Testis (tissue), 3 donors: Measurements from ENCODE around the gene ATG5. TPM values are rescaled to one million over a fixed set of nuclear protein-coding genes. Genes with fewer than 3 reads are reported as not detected.

ENCODE experiments used
- DNase-seq: peaks from one replicate; pipeline ENCODE4 v3.0.0-alpha.2; 2019
- H3K27ac ChIP-seq, 2 donors: fragments of 200-600 bp; sonication (generic); one replicate each; pipeline ENCODE4 v1.5.1; 2019
- H3K27me3 ChIP-seq: fragments of 200-600 bp; sonication (generic); one replicate; pipeline ENCODE4 v1.5.1; 2019
- H3K36me3 ChIP-seq: fragments of 200-600 bp; sonication (generic); one replicate; pipeline ENCODE4 v1.5.1; 2017; ENCODE audit warnings: low read depth; ENCODE audit errors: missing control alignments
- H3K4me1 ChIP-seq: fragments of 200-600 bp; sonication (generic); one replicate; pipeline ENCODE4 v1.5.1; 2019
- H3K4me3 ChIP-seq, 2 donors: fragments of 200-600 bp; sonication (generic); one replicate each; pipeline ENCODE4 v1.5.1; 2017 to 2019
- H3K9me3 ChIP-seq: fragments of 200-600 bp; sonication (generic); one replicate; pipeline ENCODE4 v1.5.1; 2017
- CTCF ChIP-seq, 3 experiments: fragments of 450-650 bp in 2 of 3; fragments of 200-600 bp in 1 of 3; sonication (generic) in 1 of 3; IDR thresholded peaks; one replicate each; pipeline ENCODE4 v1.5.1; 2016 to 2019; ENCODE audit warnings: antibody characterized with exemption in 3 of 3, mild to moderate bottlenecking in 2 of 3, moderate library complexity in 1 of 3
- POLR2A ChIP-seq: fragments of 450-650 bp; IDR thresholded peaks from one replicate; pipeline ENCODE4 v1.6.1; 2017; ENCODE audit warnings: antibody characterized with exemption, mild to moderate bottlenecking, moderate library complexity
- WGBS, 2 donors: methylation state at CpG; one replicate each; pipeline ENCODE4 v1.1.5; 2018; 5-methylcytosine and 5-hydroxymethylcytosine counted together
- intact Hi-C: fragments of 100-400 bp; cut with DNase I; formaldehyde crosslinking; loops from one replicate; pipeline ENCODE4 v1.15.1; 2023; ENCODE audit warnings: low total_unique reads
- polyA plus RNA-seq: library from polyadenylated mRNA; stranded (reverse); fragments of 350-450 nt; fragmentation: Illumina TruSeq; extraction: RNeasy Lipid Tissue Mini Kit (QIAGEN cat#74804); gene quantifications from one replicate; pipeline ENCODE4 v1.2.3, GENCODE V29; 2014; ENCODE audit warnings: low read depth, low replicate concordance; ENCODE audit not compliant: insufficient read depth
- total RNA-seq, 2 donors: library from RNA; depleted of rRNA; stranded (reverse); fragments of >200 nt; gene quantifications; one replicate each; pipeline ENCODE4 v1.2.3, GENCODE V29; 2016

The ATG5 gene
- total and polyA plus RNA-seq, 3 donors from 2014 or later = 21.5 to 34.9 (median 27.6) TPM

- TF ChIP-seq CTCF (IDR thresholded peaks at IDR 0.05) (no peak), POLR2A (no peak)
- Histone ChIP-seq H3K4me1 (no peaks in the 10 kb centered on the region), H3K9me3 (no peaks in the 10 kb centered on the region), H3K27me3 (no peaks in the 10 kb centered on the region), H3K36me3 (no peaks in the 10 kb centered on the region), H3K4me3 (no peak overlapping the region), H3K27ac (no peak overlapping the region)
- DNase-seq = no peak
- intact Hi-C loops = no loop called here
- WGBS, 2 donors = 100% methylated on average over 1 of the region's 1 CpG
These were observed 38.8 kb downstream of the ATG5 start for GRCh38 chr6:106286746-106287145.

- WGBS, 2 donors = 93 to 95% methylated on average over 10 of the region's 10 CpGs
These were observed 42.1 kb downstream of the ATG5 start for GRCh38 chr6:106283481-106283880.

GRCh38 chr6:106281661-106282060 lies 43.9 kb downstream of the ATG5 start:
- no peaks in the 10 kb centered on the region for H3K36me3 ChIP-seq
- TF ChIP-seq POLR2A (no peak), CTCF (IDR thresholded peaks at IDR 0.05) (no peak)
- no peaks in the 10 kb centered on the region for H3K9me3 ChIP-seq
- no peak overlapping the region for H3K4me3 ChIP-seq
- H3K27me3 ChIP-seq = no peaks in the 10 kb centered on the region
- WGBS, 2 donors = 83 to 84% methylated on average over 2 of the region's 2 CpGs
- no peaks in the 10 kb centered on the region for H3K4me1 ChIP-seq
- no peak overlapping the region for H3K27ac ChIP-seq
- no peak for DNase-seq
- intact Hi-C loops = no loop called here

More at GRCh38 chr6:106283481-106283880, 42.1 kb downstream of the ATG5 start:
- TF ChIP-seq POLR2A (no peak), CTCF (IDR thresholded peaks at IDR 0.05) (no peak)
- DNase-seq = no peak
- no peaks in the 10 kb centered on the region for H3K4me1 ChIP-seq
- no peak overlapping the region for H3K4me3 ChIP-seq
- no peak overlapping the region for H3K27ac ChIP-seq
- H3K36me3 ChIP-seq = no peaks in the 10 kb centered on the region
- no peaks in the 10 kb centered on the region for H3K9me3 ChIP-seq
- intact Hi-C loops = no loop called here
- no peaks in the 10 kb centered on the region for H3K27me3 ChIP-seq

- no peaks in the 10 kb centered on the region for H3K9me3 ChIP-seq
- no peaks in the 10 kb centered on the region for H3K36me3 ChIP-seq
- TF ChIP-seq POLR2A (no peak), CTCF (IDR thresholded peaks at IDR 0.05) (no peak)
- H3K27me3 ChIP-seq = no peaks in the 10 kb centered on the region
- no peak overlapping the region for H3K27ac ChIP-seq
- no peak overlapping the region for H3K4me3 ChIP-seq
- intact Hi-C loops = no loop called here
- no peaks in the 10 kb centered on the region for H3K4me1 ChIP-seq
- DNase-seq = no peak
These were observed 44.5 kb downstream of the ATG5 start for GRCh38 chr6:106281088-106281487.

- TF ChIP-seq POLR2A = no peak
- no peak for TF ChIP-seq CTCF (IDR thresholded peaks at IDR 0.05)
- Histone ChIP-seq H3K36me3 (no peaks in the 10 kb centered on the region), H3K27ac (no peak overlapping the region), H3K9me3 (no peaks in the 10 kb centered on the region), H3K27me3 (no peaks in the 10 kb centered on the region), H3K4me1 (no peaks in the 10 kb centered on the region), H3K4me3 (no peak overlapping the region)
- no peak for DNase-seq
- WGBS, 2 donors = 92 to 94% methylated on average over 1 of the region's 1 CpG
- intact Hi-C loops = no loop called here
These were observed 46.4 kb downstream of the ATG5 start for GRCh38 chr6:106279179-106279578.
